ENCODE results near the gene CXADR.

The CXADR gene

DNA sequence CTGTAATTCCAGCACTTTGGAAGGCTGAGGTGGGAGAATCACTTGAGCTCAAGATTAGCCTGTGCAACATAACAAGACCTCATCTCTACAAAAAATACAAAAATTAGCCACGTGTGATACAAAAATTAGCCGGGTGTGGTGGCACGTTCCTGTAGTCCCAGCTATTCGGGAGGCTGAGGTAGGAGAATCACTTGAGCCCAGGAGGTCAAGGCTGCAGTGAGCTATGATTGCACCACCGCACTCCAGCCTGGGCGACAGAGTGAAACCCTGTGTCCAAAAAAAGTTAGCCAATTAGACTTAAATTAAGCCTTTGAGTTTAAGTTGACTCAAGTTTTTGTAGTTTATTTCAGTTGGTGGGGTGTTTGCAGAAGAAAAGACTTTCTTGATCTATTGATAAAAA, 11.8 kb downstream of the CXADR start:
- TF ChIP-seq, protein P1, sequence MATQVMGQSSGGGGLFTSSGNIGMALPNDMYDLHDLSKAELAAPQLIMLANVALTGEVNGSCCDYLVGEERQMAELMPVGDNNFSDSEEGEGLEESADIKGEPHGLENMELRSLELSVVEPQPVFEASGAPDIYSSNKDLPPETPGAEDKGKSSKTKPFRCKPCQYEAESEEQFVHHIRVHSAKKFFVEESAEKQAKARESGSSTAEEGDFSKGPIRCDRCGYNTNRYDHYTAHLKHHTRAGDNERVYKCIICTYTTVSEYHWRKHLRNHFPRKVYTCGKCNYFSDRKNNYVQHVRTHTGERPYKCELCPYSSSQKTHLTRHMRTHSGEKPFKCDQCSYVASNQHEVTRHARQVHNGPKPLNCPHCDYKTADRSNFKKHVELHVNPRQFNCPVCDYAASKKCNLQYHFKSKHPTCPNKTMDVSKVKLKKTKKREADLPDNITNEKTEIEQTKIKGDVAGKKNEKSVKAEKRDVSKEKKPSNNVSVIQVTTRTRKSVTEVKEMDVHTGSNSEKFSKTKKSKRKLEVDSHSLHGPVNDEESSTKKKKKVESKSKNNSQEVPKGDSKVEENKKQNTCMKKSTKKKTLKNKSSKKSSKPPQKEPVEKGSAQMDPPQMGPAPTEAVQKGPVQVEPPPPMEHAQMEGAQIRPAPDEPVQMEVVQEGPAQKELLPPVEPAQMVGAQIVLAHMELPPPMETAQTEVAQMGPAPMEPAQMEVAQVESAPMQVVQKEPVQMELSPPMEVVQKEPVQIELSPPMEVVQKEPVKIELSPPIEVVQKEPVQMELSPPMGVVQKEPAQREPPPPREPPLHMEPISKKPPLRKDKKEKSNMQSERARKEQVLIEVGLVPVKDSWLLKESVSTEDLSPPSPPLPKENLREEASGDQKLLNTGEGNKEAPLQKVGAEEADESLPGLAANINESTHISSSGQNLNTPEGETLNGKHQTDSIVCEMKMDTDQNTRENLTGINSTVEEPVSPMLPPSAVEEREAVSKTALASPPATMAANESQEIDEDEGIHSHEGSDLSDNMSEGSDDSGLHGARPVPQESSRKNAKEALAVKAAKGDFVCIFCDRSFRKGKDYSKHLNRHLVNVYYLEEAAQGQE (IDR thresholded peaks at IDR 0.05; ENCODE audit: insufficient read depth in 1 of 2, low read depth in 2 of 2, low read length in 2 of 2) = no peak
- no peak for TF ChIP-seq TAF1 (IDR thresholded peaks at IDR 0.05; ENCODE audit: borderline replicate concordance, insufficient read depth, low read length)

DNA sequence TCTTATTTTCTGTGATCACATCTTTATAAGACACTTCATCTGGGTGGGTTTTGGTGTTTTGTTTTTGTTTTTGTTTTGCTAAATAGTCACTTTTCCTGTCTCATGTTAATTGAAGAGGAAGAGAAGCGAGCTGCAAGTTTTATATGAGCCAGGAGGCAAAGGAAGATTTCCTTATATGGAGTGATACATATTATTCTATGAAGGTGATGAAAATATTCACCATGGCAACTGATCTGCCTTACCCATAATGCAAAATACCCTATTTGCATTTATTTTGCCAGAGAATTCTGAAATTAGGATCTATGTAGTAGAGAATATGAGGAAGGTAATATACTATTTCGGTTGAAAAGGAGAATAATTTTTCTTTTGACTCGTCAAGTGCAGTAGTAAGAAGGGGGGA, 13.9 kb downstream of the CXADR start:
- no peak for TF ChIP-seq FOXP2 (optimal IDR thresholded peaks at IDR 0.05; ENCODE audit: borderline replicate concordance, extremely low read depth, extremely low read length, insufficient read depth)
- TF ChIP-seq POLR2AphosphoS5 (IDR thresholded peaks at IDR 0.05; ENCODE audit: low read depth, low read length) = no peak
- no peak for TF ChIP-seq TAF1 (IDR thresholded peaks at IDR 0.05; ENCODE audit: borderline replicate concordance, insufficient read depth, low read length)
- TF ChIP-seq, protein P1 (IDR thresholded peaks at IDR 0.05; ENCODE audit: insufficient read depth in 1 of 2, low read depth in 2 of 2, low read length in 2 of 2) = no peak
- no peak for TF ChIP-seq SIN3A (IDR thresholded peaks at IDR 0.05; ENCODE audit: borderline replicate concordance, insufficient read depth, low read length)

DNA sequence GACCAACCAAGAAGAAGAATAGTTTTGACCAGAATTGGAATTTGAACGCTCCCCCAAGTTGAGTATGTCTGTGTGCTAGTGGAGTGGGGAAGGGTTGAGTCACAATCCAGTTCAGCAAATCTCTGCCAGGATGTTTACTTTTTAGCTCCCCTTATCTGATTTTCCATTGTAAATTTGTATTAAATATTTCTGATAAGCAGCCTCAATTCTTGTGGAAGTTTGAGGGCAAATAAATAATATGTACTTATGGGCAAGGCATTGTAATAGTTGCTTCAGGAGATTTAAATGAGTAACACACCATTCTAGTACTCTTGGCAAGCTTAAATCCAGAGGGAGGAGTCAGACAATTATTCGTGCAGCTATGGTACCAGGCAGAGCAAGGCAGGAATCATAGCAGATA, 14.4 kb downstream of the CXADR start:
- TF ChIP-seq, protein P1 (IDR thresholded peaks at IDR 0.05; ENCODE audit: insufficient read depth in 1 of 2, low read depth in 2 of 2, low read length in 2 of 2) = no peak
- TF ChIP-seq POLR2AphosphoS5 (IDR thresholded peaks at IDR 0.05; ENCODE audit: low read depth, low read length) (no peak), SIN3A (IDR thresholded peaks at IDR 0.05; ENCODE audit: borderline replicate concordance, insufficient read depth, low read length) (no peak), FOXP2 (optimal IDR thresholded peaks at IDR 0.05; ENCODE audit: borderline replicate concordance, extremely low read depth, extremely low read length, insufficient read depth) (no peak), TAF1 (IDR thresholded peaks at IDR 0.05; ENCODE audit: borderline replicate concordance, insufficient read depth, low read length) (no peak)

- TF ChIP-seq, protein P1 (IDR thresholded peaks at IDR 0.05; ENCODE audit: insufficient read depth in 1 of 2, low read depth in 2 of 2, low read length in 2 of 2) = no peak
- TF ChIP-seq SIN3A (IDR thresholded peaks at IDR 0.05; ENCODE audit: borderline replicate concordance, insufficient read depth, low read length) = no peak
- no peak for TF ChIP-seq FOXP2 (optimal IDR thresholded peaks at IDR 0.05; ENCODE audit: borderline replicate concordance, extremely low read depth, extremely low read length, insufficient read depth)
- TF ChIP-seq TAF1 (IDR thresholded peaks at IDR 0.05; ENCODE audit: borderline replicate concordance, insufficient read depth, low read length) = no peak
- no peak for TF ChIP-seq POLR2AphosphoS5 (IDR thresholded peaks at IDR 0.05; ENCODE audit: low read depth, low read length)
These were observed 14.9 kb downstream of the CXADR start for GRCh38 chr21:17527711-17528110.

- TF ChIP-seq FOXP2 (optimal IDR thresholded peaks at IDR 0.05; ENCODE audit: borderline replicate concordance, extremely low read depth, extremely low read length, insufficient read depth) = no peak
- TF ChIP-seq, protein P1 (IDR thresholded peaks at IDR 0.05; ENCODE audit: insufficient read depth in 1 of 2, low read depth in 2 of 2, low read length in 2 of 2) = no peak
- TF ChIP-seq TAF1 (IDR thresholded peaks at IDR 0.05; ENCODE audit: borderline replicate concordance, insufficient read depth, low read length) = no peak
- TF ChIP-seq SIN3A (IDR thresholded peaks at IDR 0.05; ENCODE audit: borderline replicate concordance, insufficient read depth, low read length) = no peak
- no peak for TF ChIP-seq POLR2AphosphoS5 (IDR thresholded peaks at IDR 0.05; ENCODE audit: low read depth, low read length)
These were observed 16.8 kb downstream of the CXADR start for GRCh38 chr21:17529648-17530047.
